ENCODE data around the gene KCNK6. TPM values are rescaled to one million over a fixed set of nuclear protein-coding genes. Genes with fewer than 3 reads are reported as not detected.

KCNK6 gene
- total and polyA plus RNA-seq, 2 donors (not counting 3 experiments of a cell fraction or from before 2014, with no cell fraction given) = 7.4 to 11.3 TPM

- DNase-seq (ENCODE audit: low read depth, low spot score) (no peak), FAIRE-seq (no peak)
- TF ChIP-seq EZH2 (IDR thresholded peaks at IDR 0.05; ENCODE audit: borderline replicate concordance, low read depth, low read length, severe bottlenecking) (no peak), MYC (IDR thresholded peaks at IDR 0.05; ENCODE audit: low read depth, low read length) (no peak), POLR2AphosphoS5 (IDR thresholded peaks at IDR 0.05; ENCODE audit: insufficient read depth, low read depth, low read length) (no peak), FOS (IDR thresholded peaks at IDR 0.05; ENCODE audit: borderline replicate concordance, insufficient read depth, low read length) (no peak), POLR2A (IDR thresholded peaks at IDR 0.05; ENCODE audit: low read depth, low read length) (no peak), MAX (IDR thresholded peaks at IDR 0.05; ENCODE audit: insufficient read depth, insufficient read length) (no peak), GATA2 (IDR thresholded peaks at IDR 0.05; ENCODE audit: insufficient read depth, insufficient read length, low read depth, low read length) (no peak)
- POLR2A ChIA-PET = no interaction called here
- Histone ChIP-seq H3K27me3 (ENCODE audit: control insufficient read depth in 2 of 2, insufficient read depth in 2 of 2, low read length in 2 of 2) (no peaks in the 10 kb centered on the region), H3K4me3 (replicated peaks in 1 of 3; ENCODE audit: insufficient read depth in 1 of 3, low read depth in 1 of 3, low read length in 3 of 3) (no peak overlapping the region), H3K9me3 (replicated peaks; ENCODE audit: control insufficient read depth, insufficient read depth, low read length) (no peaks in the 10 kb centered on the region), H3K36me3 (ENCODE audit: control insufficient read depth in 2 of 2, extremely low read depth in 1 of 2, insufficient read depth in 2 of 2, low read length in 2 of 2) (no peaks in the 10 kb centered on the region), H3K79me2 (ENCODE audit: control insufficient read depth, insufficient read depth, low read length) (no peaks in the 10 kb centered on the region), H3K9ac (replicated peaks; ENCODE audit: extremely low read depth, insufficient read depth, low read length) (no peak overlapping the region), H4K20me1 (replicated peaks; ENCODE audit: control insufficient read depth, extremely low read depth, insufficient read depth, low read length) (no peaks in the 10 kb centered on the region), H3K4me2 (ENCODE audit: insufficient read depth, low read length) (no peak overlapping the region), H2AFZ (ENCODE audit: low read depth, low read length) (no peak overlapping the region), H3K4me1 (ENCODE audit: control insufficient read depth, extremely low read depth, insufficient read depth, low read length) (no peaks in the 10 kb centered on the region), H3K9me1 (replicated peaks; ENCODE audit: control insufficient read depth, extremely low read depth, insufficient read depth, low read length) (no peaks in the 10 kb centered on the region), H3K27ac (ENCODE audit: insufficient read depth, low read depth, low read length) (no peak overlapping the region)
- intact Hi-C loops (cut with micrococcal nuclease) (no loop called here), dilution Hi-C loops (cut with MboI; ENCODE audit: extremely low pct_ligation_motif_present, low sequenced_read_pairs) (no loop called here)
- CTCF ChIA-PET = no interaction called here
- no TSS peak for BruUV-seq (replicated peaks)
These were observed 26.4 kb upstream of the KCNK6 start for GRCh38 chr19:38293281-38293680.

GRCh38 chr19:38294090-38294489 is 25.6 kb upstream of the KCNK6 start:
- Histone ChIP-seq H3K79me2 (ENCODE audit: control insufficient read depth, insufficient read depth, low read length) (no peaks in the 10 kb centered on the region), H3K9ac (replicated peaks; ENCODE audit: extremely low read depth, insufficient read depth, low read length) (no peak overlapping the region), H3K4me3 (replicated peaks in 1 of 3; ENCODE audit: insufficient read depth in 1 of 3, low read depth in 1 of 3, low read length in 3 of 3) (no peak overlapping the region), H3K4me1 (ENCODE audit: control insufficient read depth, extremely low read depth, insufficient read depth, low read length) (no peaks in the 10 kb centered on the region), H3K27ac (ENCODE audit: insufficient read depth, low read depth, low read length) (no peak overlapping the region), H3K27me3 (ENCODE audit: control insufficient read depth in 2 of 2, insufficient read depth in 2 of 2, low read length in 2 of 2) (no peaks in the 10 kb centered on the region), H3K36me3 (ENCODE audit: control insufficient read depth in 2 of 2, extremely low read depth in 1 of 2, insufficient read depth in 2 of 2, low read length in 2 of 2) (no peaks in the 10 kb centered on the region), H3K9me3 (replicated peaks; ENCODE audit: control insufficient read depth, insufficient read depth, low read length) (no peaks in the 10 kb centered on the region), H2AFZ (ENCODE audit: low read depth, low read length) (no peak overlapping the region), H4K20me1 (replicated peaks; ENCODE audit: control insufficient read depth, extremely low read depth, insufficient read depth, low read length) (no peaks in the 10 kb centered on the region), H3K9me1 (replicated peaks; ENCODE audit: control insufficient read depth, extremely low read depth, insufficient read depth, low read length) (no peaks in the 10 kb centered on the region), H3K4me2 (ENCODE audit: insufficient read depth, low read length) (no peak overlapping the region)
- CTCF ChIA-PET = interaction anchor here (1.5 kb wide), 1 partner anchor 50 kb away, joined by 3 read pairs; no protein-coding TSS in a partner anchor
- BruUV-seq (replicated peaks) = no TSS peak
- DNase-seq (ENCODE audit: low read depth, low spot score) (no peak), FAIRE-seq (no peak)
- intact Hi-C loops (cut with micrococcal nuclease) (no loop called here), dilution Hi-C loops (cut with MboI; ENCODE audit: extremely low pct_ligation_motif_present, low sequenced_read_pairs) (no loop called here)
- POLR2A ChIA-PET = no interaction called here
- TF ChIP-seq POLR2AphosphoS5 (IDR thresholded peaks at IDR 0.05; ENCODE audit: insufficient read depth, low read depth, low read length) = no peak
- no peak for TF ChIP-seq POLR2A (IDR thresholded peaks at IDR 0.05; ENCODE audit: low read depth, low read length)
